HG03066 (cell line): ENCODE data around the gene GLCE.

Experiments used
- ATAC-seq: cut with Tn5 transposase; IDR thresholded peaks from one replicate; pipeline ENCODE4 v1.9.1; 2021; ENCODE audit warnings: low read depth; ENCODE audit not compliant: unreplicated experiment

The GLCE gene

GRCh38 chr15:69160141-69160993 lies at the start of gene GLCE:
Gene GLCE, plus strand, starts transcription at chr15:69160635. Its CDS starts 95,172 bp downstream, at chr15:69255807.
- ATAC-seq, result peak; percentile 88

- no peak for ATAC-seq
These were observed 46.0 kb upstream of the GLCE start for GRCh38 chr15:69114331-69114928.

- no peak for ATAC-seq
These were observed 45.4 kb upstream of the GLCE start for GRCh38 chr15:69115031-69115430.

GRCh38 chr15:69116391-69116790 lies 44.0 kb upstream of the GLCE start:
- ATAC-seq, result no peak

GRCh38 chr15:69117431-69117871 lies 43.0 kb upstream of the GLCE start:
- ATAC-seq, result no peak

- ATAC-seq, result no peak
These were observed 42.3 kb upstream of the GLCE start for GRCh38 chr15:69118089-69118488.

GRCh38 chr15:69119001-69119400 lies 41.4 kb upstream of the GLCE start:
- no peak for ATAC-seq

DNA sequence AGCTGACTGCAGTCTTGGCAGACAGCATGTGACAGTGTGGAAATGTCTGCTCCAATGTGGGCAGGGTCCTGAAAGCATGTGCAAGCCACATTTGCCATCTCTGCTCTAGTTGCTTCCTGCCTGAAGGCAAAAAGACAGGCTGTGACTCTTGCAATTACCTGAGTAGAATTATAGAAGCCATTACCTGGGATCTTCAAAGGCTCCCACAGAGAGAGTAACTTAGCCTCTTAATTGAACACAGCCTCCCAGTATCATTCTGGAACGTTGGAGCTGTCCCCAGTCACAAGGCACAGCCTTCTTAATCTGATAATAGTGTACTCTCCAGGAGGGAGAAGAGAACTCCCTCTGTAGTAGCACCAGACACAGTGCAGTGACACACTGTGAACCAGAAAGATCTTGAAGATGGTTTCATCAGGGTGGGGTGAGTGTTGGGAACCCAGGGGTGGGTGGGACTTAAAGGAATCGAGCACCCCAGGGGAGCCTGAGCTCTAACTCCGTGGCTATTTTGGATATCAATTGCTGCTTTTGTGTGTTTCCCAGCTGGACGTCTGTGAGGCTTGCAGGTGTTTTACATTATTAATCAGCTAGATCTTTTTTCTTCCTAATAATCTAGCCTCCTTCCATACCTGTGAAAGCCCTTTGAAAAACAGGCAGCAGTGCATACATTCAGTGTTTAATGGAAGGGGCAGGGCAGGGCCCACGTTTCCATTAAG lies 40.6 kb upstream of the GLCE start:
- ATAC-seq, result no peak

DNA sequence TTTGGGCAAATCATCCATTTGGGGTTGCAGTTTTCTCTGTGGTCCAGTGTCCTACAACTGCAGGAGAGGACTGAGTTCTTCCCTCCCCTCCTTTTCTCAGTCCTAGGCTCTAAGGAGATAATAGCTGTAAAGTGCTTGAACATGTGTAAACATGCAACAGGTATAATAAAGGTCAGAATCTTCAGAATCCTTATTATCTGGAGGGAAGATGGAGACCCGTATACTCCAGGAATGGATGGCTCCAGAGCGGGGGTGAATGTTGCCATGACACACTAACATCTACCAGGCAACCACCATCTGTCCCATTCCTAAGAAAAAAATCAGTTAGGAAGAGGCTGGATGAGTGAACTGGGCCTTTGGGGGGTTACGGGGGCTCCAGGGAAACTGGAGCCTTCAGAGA lies 39.7 kb upstream of the GLCE start:
- no peak for ATAC-seq

- ATAC-seq, result no peak
These were observed 39.1 kb upstream of the GLCE start for GRCh38 chr15:69121198-69121828.

- ATAC-seq, result no peak
These were observed 35.2 kb upstream of the GLCE start for GRCh38 chr15:69125236-69125635.

DNA sequence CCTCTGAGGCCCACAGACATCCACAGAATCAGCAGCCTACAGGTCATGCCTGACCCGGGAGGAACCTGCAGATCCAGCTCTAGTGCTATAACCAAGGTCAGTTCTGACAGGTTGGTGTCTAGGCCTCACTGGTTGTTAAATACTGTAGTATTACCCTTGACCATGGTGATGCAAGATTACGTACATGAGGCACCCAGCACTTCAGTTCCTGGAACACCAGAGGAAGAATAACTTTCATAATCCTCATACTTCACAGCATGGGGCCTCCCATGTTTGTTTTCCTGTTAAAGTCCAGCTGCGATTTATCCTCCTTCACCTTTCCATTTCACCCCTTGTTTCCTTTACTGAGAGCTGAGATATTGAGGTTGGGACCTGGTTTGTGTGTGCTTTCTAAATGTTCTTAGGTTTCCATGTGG lies 34.4 kb upstream of the GLCE start:
- no peak for ATAC-seq

GRCh38 chr15:69127306-69127705 lies 33.1 kb upstream of the GLCE start:
- no peak for ATAC-seq

DNA sequence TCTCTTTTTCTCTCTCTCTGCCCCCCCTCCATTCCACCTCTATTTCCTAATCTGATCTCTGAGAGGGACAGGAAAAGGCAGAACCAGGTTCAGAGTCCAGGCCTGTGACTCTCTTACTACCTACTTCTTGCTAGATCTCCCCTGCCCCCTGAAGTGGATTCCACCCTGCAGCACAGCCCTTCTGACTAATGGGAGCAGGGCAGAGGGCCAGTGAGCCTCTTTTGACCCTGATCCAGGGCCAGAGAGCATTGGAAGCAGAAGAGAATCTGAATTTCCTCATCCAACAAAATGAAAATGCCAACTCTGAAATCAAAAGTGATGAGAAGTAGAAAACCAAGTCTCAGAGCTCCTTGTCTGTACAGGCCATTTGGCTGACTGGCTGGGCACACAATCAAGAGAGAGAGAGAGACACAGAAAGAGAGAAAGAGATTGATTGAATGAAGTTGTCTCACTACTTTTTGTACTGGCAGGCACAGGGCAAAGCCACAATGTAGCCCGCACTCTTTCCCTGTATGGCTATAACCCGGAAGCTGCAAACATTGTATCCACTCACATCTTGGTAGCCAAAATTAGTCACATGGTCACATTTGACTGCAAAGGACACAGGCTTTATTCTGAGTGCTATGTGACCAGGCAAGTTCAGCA lies 31.6 kb upstream of the GLCE start:
- no peak for ATAC-seq

GRCh38 chr15:69131362-69132220 lies 28.8 kb upstream of the GLCE start:
- no peak for ATAC-seq

DNA sequence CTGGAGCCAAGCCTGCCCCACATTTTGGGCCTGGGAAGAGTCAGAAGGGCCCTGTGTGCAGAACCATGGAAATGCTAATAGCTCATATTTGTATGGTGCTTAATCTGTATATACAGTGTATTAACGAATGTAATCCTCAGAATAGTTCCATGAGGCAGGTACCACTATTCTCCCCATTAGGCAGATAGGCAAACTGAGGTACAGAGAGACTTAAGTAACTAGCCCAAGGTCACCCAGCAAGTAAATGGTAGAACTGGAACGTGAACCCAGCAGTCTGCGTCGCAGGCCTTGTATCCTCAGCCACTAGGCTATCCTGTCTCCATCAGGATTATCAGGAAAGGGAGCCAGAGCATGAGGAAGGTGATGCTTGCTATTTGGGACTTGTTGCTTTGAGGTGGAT lies 28.0 kb upstream of the GLCE start:
- no peak for ATAC-seq

DNA sequence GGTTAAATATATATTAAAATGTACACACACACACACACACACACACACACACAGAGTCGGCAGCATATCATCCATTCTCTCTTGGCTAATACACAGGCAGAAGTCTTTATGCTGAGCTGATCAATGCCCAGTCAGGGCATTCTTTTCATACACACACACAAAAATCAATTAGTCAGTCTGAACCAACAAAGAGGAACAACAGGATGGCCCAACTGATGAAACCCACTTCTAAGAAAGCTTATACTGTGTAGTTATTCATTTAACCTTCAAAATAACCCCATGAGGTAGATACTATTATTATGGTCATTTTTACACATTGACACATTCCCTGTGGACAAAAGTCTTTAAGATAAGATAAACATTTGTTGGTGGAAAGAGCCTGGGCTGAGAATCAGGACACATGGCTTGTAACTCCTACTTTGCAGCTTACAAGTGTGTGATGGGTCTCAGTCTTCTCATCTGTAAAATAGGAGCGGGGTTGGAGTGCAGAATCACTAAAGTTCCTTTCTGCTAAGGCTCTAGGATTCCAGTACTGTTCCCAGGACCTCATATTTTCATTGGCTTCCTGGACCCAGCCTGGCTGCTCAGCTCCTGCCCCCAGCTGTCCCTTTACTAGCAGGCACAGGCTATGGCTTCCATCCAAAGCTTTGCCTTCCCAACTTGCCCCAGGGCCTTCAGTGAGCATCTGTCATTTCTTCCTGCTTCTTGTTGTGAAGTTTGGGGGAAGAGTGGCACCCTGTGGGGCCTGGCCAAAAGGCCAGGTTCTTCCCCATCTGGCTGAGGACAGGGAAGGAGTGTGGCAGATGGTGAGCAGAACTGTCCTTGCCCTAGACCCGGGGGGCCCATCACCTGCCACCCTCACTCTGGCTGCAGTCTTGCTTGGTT lies 27.2 kb upstream of the GLCE start:
- no peak for ATAC-seq

DNA sequence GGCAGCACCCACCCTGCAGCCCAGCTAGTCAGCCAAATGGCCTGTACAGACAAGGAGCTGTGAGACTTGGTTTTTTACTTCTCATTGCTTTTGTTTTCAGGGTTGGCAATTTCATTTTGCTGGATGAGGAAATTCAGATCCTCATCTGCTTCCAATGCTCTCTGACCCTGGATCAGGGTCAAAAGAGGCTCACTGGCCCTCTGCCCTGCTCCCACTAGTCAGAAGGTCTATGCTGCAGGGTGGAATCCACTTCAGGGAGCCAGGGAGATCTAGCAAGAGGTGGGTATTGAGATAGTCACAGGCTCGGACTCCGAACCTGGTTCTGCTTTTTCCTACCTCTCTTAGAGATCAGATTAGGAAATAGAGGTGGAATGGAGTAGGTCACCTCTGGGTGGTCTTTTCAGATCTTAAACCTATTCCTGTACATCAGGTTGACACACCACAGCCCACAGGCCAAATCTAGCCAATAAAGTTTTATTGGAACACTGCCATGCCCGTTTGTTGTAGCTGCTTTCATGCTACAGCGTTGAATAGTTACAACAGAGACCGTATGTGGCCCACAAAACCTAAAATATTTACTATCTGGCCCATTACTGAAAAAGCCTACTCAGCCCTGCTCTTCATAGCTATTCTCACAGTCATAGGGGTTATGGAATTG lies 26.4 kb upstream of the GLCE start:
- ATAC-seq, result no peak
